Stomach (tissue), 4 donors: ENCODE measurements around the gene RWDD2A.

Experiments used
- EP300 ChIP-seq: sonication (generic); formaldehyde crosslinking; IDR thresholded peaks from one replicate; pipeline ENCODE4 v1.6.1; 2017; ENCODE audit warnings: antibody characterized with exemption
- POLR2A ChIP-seq, 4 donors: fragments of 450-650 bp; IDR thresholded peaks; one replicate each; pipeline ENCODE4 v1.6.1; 2016; ENCODE audit warnings: antibody characterized with exemption in 4 of 4, control low read depth in 2 of 4, mild to moderate bottlenecking in 1 of 4, moderate library complexity in 1 of 4
- POLR2AphosphoS5 ChIP-seq, 3 donors: sonication (generic); formaldehyde crosslinking; IDR thresholded peaks; one replicate each; pipeline ENCODE4 v1.6.1; 2016; ENCODE audit warnings: antibody characterized with exemption in 3 of 3
- TF ChIP-seq, protein P1 (sequence below), 7 experiments: fragments of 450-650 bp in 4 of 7; fragments of 200-600 bp in 3 of 7; sonication (generic) in 3 of 7; IDR thresholded peaks; one replicate each; pipeline ENCODE4 v1.5.1; 2016 to 2019; ENCODE audit warnings: antibody characterized with exemption in 7 of 7, control low read depth in 2 of 7, mild to moderate bottlenecking in 1 of 7

DNA sequence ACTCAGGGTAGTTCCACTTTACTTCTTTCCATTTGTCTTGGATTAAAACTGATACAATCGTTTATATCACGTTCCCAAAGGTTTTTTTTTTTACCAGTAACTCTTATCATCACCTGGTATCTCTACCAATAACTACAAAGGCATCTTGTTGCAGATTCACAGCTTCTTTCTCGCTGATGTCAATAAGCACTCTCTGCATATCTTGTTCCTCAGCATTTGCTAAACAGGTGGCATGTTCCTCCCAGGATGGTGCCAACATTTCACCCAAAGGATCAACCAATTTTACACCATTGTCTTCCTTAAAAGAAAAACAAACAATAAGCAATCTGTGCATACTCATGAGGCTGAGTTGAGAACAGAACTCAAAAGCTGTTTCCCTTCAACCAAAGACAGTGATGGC is 4.7 kb upstream of the RWDD2A start:
- TF ChIP-seq, protein P1, sequence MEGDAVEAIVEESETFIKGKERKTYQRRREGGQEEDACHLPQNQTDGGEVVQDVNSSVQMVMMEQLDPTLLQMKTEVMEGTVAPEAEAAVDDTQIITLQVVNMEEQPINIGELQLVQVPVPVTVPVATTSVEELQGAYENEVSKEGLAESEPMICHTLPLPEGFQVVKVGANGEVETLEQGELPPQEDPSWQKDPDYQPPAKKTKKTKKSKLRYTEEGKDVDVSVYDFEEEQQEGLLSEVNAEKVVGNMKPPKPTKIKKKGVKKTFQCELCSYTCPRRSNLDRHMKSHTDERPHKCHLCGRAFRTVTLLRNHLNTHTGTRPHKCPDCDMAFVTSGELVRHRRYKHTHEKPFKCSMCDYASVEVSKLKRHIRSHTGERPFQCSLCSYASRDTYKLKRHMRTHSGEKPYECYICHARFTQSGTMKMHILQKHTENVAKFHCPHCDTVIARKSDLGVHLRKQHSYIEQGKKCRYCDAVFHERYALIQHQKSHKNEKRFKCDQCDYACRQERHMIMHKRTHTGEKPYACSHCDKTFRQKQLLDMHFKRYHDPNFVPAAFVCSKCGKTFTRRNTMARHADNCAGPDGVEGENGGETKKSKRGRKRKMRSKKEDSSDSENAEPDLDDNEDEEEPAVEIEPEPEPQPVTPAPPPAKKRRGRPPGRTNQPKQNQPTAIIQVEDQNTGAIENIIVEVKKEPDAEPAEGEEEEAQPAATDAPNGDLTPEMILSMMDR (IDR thresholded peaks at IDR 0.05) = no peak
- TF ChIP-seq POLR2A (IDR thresholded peaks at IDR 0.05) = no peak
- TF ChIP-seq POLR2AphosphoS5 (IDR thresholded peaks at IDR 0.05) = no peak
- TF ChIP-seq EP300 = no peak
